ENCODE data around the gene DIPK1C.

Gene DIPK1C

DNA sequence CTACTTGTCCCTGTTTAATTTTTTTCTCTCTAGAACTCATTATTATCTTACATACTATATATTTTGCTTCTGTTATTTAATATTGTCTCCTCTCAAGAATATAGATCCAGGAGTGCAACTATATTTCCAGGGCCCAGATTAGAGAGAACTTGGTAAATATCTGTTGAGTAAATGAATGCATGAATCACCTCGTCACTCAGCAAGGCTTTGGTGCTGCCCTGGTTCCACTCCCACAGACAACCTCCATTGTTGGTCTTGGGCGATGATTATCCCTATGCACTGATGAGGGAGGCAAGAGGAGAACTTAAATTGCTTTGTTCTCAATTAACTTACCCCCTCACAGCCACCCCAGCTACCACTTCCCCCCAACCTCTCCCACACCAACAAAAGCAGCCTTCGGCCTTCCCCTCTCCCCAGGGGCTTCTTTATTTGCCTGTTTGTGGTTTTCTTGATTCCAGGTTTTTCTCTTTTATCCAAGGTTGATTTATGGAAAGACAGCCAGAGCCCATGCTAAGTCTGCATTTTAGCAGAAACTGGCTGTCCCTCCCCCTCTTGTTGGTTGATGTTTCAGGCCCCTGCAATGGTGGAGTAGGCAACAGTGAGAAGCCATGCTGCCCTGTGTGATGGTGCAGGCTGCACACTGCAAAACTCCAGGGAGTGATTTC is 17.0 kb upstream of the DIPK1C start:
- H3K4me3 ChIP-seq (ENCODE audit: low read depth, low read length): no peak overlapping the region
- no peak for DNase-seq (ENCODE audit: low read depth)
- TF ChIP-seq, protein P1, sequence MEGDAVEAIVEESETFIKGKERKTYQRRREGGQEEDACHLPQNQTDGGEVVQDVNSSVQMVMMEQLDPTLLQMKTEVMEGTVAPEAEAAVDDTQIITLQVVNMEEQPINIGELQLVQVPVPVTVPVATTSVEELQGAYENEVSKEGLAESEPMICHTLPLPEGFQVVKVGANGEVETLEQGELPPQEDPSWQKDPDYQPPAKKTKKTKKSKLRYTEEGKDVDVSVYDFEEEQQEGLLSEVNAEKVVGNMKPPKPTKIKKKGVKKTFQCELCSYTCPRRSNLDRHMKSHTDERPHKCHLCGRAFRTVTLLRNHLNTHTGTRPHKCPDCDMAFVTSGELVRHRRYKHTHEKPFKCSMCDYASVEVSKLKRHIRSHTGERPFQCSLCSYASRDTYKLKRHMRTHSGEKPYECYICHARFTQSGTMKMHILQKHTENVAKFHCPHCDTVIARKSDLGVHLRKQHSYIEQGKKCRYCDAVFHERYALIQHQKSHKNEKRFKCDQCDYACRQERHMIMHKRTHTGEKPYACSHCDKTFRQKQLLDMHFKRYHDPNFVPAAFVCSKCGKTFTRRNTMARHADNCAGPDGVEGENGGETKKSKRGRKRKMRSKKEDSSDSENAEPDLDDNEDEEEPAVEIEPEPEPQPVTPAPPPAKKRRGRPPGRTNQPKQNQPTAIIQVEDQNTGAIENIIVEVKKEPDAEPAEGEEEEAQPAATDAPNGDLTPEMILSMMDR (IDR thresholded peaks at IDR 0.05; ENCODE audit: insufficient read depth, low read depth, low read length, missing control alignments): no peak

GRCh38 chr18:74472312-74472711 is 15.2 kb upstream of the DIPK1C start:
- no peak overlapping the region for H3K4me3 ChIP-seq (ENCODE audit: low read depth, low read length)
- no peak for DNase-seq (ENCODE audit: low read depth)
- TF ChIP-seq, protein P1 (IDR thresholded peaks at IDR 0.05; ENCODE audit: insufficient read depth, low read depth, low read length, missing control alignments): no peak

- H3K4me3 ChIP-seq (ENCODE audit: low read depth, low read length): no peak overlapping the region
- DNase-seq (ENCODE audit: low read depth): no peak
- TF ChIP-seq, protein P1 (IDR thresholded peaks at IDR 0.05; ENCODE audit: insufficient read depth, low read depth, low read length, missing control alignments): no peak
These were observed 11.5 kb upstream of the DIPK1C start for GRCh38 chr18:74468547-74469061.

DNA sequence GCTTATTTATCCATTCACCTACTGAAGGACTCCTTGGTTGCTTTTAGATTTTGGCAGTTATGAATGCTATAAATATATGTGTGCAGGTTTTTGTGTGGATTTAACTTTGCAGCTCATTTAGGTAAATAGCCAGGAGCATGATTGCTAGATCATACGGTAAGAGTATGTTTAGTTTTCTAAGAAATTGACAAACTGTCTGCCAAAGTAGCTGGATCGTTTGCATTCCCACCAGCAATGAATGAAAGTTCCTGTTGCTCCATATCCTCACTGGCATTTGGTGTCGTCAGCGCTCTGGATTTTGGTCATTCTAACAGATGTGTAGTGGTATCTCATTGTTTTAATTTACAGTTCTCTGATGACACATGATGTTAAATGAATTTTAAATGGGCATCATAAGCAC is 8.7 kb upstream of the DIPK1C start:
- TF ChIP-seq, protein P1 (IDR thresholded peaks at IDR 0.05; ENCODE audit: insufficient read depth, low read depth, low read length, missing control alignments): no peak
- no peak for DNase-seq (ENCODE audit: low read depth)
- H3K4me3 ChIP-seq (ENCODE audit: low read depth, low read length): no peak overlapping the region

- TF ChIP-seq, protein P1 (IDR thresholded peaks at IDR 0.05; ENCODE audit: insufficient read depth, low read depth, low read length, missing control alignments): no peak
- no peak for DNase-seq (ENCODE audit: low read depth)
- no peak overlapping the region for H3K4me3 ChIP-seq (ENCODE audit: low read depth, low read length)
These were observed 6.9 kb upstream of the DIPK1C start for GRCh38 chr18:74463983-74464382.

GRCh38 chr18:74463254-74463653 is 6.1 kb upstream of the DIPK1C start:
- no peak for DNase-seq (ENCODE audit: low read depth)
- H3K4me3 ChIP-seq (ENCODE audit: low read depth, low read length): no peak overlapping the region
- TF ChIP-seq, protein P1 (IDR thresholded peaks at IDR 0.05; ENCODE audit: insufficient read depth, low read depth, low read length, missing control alignments): no peak

- TF ChIP-seq, protein P1 (IDR thresholded peaks at IDR 0.05; ENCODE audit: insufficient read depth, low read depth, low read length, missing control alignments): no peak
- H3K4me3 ChIP-seq (ENCODE audit: low read depth, low read length): no peak overlapping the region
- no peak for DNase-seq (ENCODE audit: low read depth)
These were observed 3.7 kb upstream of the DIPK1C start for GRCh38 chr18:74460825-74461224.

Data from GM12865 (cell line).